Ascending aorta (tissue), 2 donors: ENCODE data around the gene GADD45B. TPM values are rescaled to one million over a fixed set of nuclear protein-coding genes. Genes with fewer than 3 reads are reported as not detected.

ENCODE experiments used
- DNase-seq, 2 donors: peaks; one replicate each; pipeline ENCODE4 v3.0.0-alpha.2; 2019; ENCODE audit warnings: low spot score in 2 of 2
- H3K27ac ChIP-seq, 2 donors: fragments of 200-600 bp; sonication (generic); one replicate each; pipeline ENCODE4 v1.5.1; 2016 to 2017; ENCODE audit warnings: mild to moderate bottlenecking in 1 of 2
- H3K27me3 ChIP-seq: fragments of 200-600 bp; sonication (generic); one replicate; pipeline ENCODE4 v1.5.1; 2017
- H3K36me3 ChIP-seq, 2 donors: fragments of 200-600 bp; sonication (generic); one replicate each; pipeline ENCODE4 v1.5.1; 2016
- H3K4me1 ChIP-seq, 2 donors: fragments of 200-600 bp; sonication (generic); one replicate each; pipeline ENCODE4 v1.5.1; 2016 to 2017; ENCODE audit warnings: mild to moderate bottlenecking in 1 of 2
- H3K4me3 ChIP-seq, 2 donors: fragments of 200-600 bp; sonication (generic); one replicate each; pipeline ENCODE4 v1.5.1; 2016 to 2017; ENCODE audit warnings: mild to moderate bottlenecking in 1 of 2
- H3K9me3 ChIP-seq, 2 donors: fragments of 200-600 bp; sonication (generic); one replicate each; pipeline ENCODE4 v1.5.1; 2016
- CTCF ChIP-seq, 3 experiments: fragments of 200-600 bp in 2 of 3; fragments of 450-650 bp in 1 of 3; sonication (generic) in 2 of 3; IDR thresholded peaks; one replicate each; pipeline ENCODE4 v1.5.1; 2016 to 2019; ENCODE audit warnings: antibody characterized with exemption in 3 of 3, mild to moderate bottlenecking in 1 of 3, moderate library complexity in 1 of 3
- intact Hi-C: fragments of 100-400 bp; cut with DNase I; formaldehyde crosslinking; loops from one replicate; pipeline ENCODE4 v1.15.1; 2023
- total RNA-seq: library from RNA; depleted of rRNA; stranded (reverse); fragments of >200 nt; gene quantifications from one replicate; pipeline ENCODE4 v1.1.0, GENCODE V29; 2016

The GADD45B gene
- total RNA-seq, 1 donor from 2014 or later = 514 TPM

GRCh38 chr19:2440515-2440914 is 35.4 kb upstream of the GADD45B start:
- intact Hi-C loops = no loop called here
- H3K36me3 ChIP-seq = peaks cover 21 to 29% of the 10 kb centered on the region in 2 donors
- TF ChIP-seq CTCF (IDR thresholded peaks at IDR 0.05) = no peak
- no peak for DNase-seq
- no peaks in the 10 kb centered on the region for H3K27me3 ChIP-seq
- no peak overlapping the region for H3K27ac ChIP-seq
- no peaks in the 10 kb centered on the region for H3K4me1 ChIP-seq
- H3K4me3 ChIP-seq = no peak overlapping the region
- no peaks in the 10 kb centered on the region for H3K9me3 ChIP-seq

DNA sequence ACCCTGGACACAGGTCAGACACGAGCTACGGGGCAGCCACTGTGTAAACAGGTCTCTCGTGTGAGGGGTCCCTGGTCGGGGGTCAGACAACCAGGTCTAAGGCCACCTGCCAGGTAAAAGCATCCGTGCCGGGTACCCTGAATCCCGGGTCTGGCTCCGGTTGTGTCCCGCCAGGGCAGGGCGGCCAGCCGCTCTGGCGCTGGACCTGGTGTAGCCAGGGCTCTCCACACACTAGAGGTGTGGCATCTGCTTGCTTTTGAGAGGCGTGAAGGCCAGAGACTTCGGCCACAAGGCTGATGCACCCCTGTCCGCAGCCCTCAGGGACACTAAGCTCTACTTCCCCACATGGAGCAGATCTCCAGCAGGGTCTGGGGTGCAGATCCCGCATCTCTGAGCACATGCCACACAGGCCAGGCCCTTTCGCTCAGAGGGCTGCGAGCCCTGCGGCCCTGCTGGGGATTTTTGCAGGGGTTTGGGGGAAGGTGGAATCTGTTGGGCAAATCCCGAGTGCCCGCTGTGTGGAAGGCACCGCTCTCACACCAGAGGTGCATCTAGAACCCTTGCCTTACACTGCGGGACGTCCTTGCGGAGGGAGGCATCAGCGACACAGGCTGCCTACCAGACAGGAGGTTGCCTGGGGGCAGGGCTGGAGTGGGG is 34.7 kb upstream of the GADD45B start:
- Histone ChIP-seq H3K4me1 (no peaks in the 10 kb centered on the region), H3K9me3 (no peaks in the 10 kb centered on the region), H3K27me3 (no peaks in the 10 kb centered on the region), H3K27ac (no peak overlapping the region), H3K4me3 (no peak overlapping the region), H3K36me3 (peaks cover 21 to 29% of the 10 kb centered on the region in 2 donors)
- intact Hi-C loops = no loop called here
- no peak for TF ChIP-seq CTCF (IDR thresholded peaks at IDR 0.05)
- no peak for DNase-seq

DNA sequence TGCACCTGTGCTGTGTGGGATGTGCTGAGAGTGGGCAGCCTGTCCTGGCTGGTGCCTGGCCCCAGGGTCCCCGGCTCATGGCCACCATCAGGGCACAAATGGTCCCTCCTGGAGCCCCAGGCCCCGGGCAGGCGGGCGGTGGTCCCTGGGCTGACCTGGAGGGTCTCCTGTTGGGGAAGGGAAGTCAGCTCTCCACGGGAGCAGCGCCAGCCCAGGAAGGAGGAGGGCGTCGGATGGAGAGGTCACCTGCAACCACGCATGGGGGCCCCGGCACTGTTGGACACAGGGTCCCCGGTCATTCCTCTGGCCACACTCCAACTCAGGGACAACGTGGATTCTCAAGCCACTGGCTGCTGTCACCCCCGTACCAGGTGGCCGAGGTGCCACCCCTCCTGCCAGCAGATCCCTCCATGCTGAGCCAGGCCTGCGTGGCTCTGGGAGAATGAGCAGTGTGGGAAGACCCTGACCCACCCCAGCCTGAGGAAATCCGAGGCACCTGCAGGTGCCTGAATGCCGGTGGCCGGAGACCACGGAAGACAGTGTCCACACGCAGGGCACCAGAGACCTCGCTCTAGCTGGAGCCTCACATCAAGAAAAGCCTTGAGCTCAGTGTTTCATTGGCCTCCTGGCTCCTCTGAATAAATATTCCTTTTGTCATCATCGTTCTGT is 32.7 kb upstream of the GADD45B start:
- Histone ChIP-seq H3K27me3 (no peaks in the 10 kb centered on the region), H3K4me3 (no peak overlapping the region), H3K36me3 (peaks cover 11 to 15% of the 10 kb centered on the region in 2 donors), H3K4me1 (no peaks in the 10 kb centered on the region), H3K27ac (no peak overlapping the region), H3K9me3 (no peaks in the 10 kb centered on the region)
- intact Hi-C loops = no loop called here
- no peak for TF ChIP-seq CTCF (IDR thresholded peaks at IDR 0.05)
- no peak for DNase-seq

- H3K4me1 ChIP-seq = no peaks in the 10 kb centered on the region
- intact Hi-C loops = no loop called here
- no peak for DNase-seq
- no peak overlapping the region for H3K4me3 ChIP-seq
- H3K27ac ChIP-seq = no peak overlapping the region
- H3K27me3 ChIP-seq = no peaks in the 10 kb centered on the region
- no peak for TF ChIP-seq CTCF (IDR thresholded peaks at IDR 0.05)
- no peaks in the 10 kb centered on the region for H3K9me3 ChIP-seq
- H3K36me3 ChIP-seq = peaks cover 11 to 14% of the 10 kb centered on the region in 2 donors
These were observed 32.1 kb upstream of the GADD45B start for GRCh38 chr19:2443785-2444182.

- Histone ChIP-seq H3K27ac (no peak overlapping the region), H3K27me3 (no peaks in the 10 kb centered on the region), H3K4me1 (no peaks in the 10 kb centered on the region), H3K4me3 (no peak overlapping the region), H3K9me3 (no peaks in the 10 kb centered on the region), H3K36me3 (peaks cover 11 to 14% of the 10 kb centered on the region in 2 donors)
- no peak for TF ChIP-seq CTCF (IDR thresholded peaks at IDR 0.05)
- intact Hi-C loops = no loop called here
- DNase-seq = no peak
These were observed 31.5 kb upstream of the GADD45B start for GRCh38 chr19:2444251-2445002.
